NCI-H226 (cell line): ENCODE results near the gene VPS35.

Experiments used
- DNase-seq: peaks from one replicate; pipeline ENCODE4 v3.0.0-alpha.2; 2015

VPS35 gene

DNA sequence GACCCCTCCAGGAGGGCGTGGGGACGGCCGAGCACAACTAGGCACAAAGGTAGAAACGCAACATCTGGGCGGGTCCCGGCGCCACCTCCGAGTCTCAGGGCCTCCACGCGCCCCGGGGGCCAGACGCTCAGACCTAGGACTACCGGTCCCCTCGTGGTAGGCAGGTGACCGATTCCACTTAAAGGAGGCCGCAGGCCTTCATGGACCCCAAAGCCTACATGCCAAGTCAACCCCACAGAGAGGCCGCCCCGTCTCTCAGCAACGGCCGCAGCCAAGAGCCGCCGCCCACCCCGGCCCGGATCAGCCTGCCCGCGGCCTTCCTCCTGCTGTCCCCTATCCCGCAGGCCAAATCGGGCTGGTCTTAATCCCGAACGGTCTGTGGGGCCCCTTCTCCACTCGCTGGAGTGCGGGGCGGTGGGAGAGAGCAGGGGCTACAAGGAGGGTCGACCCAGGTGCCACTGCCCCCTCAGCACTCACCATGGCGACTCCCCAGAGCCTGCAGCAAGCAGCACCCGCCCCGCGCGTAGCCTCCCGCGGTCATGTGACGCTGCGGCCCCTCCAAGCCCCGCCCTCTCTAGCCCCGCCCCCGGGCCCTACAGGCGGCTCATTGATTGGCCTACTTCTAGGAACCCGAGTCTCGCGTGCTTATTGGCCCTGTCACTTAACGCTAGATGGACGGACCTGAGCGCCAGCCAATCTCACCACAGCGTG is at the start of gene VPS35:
Gene VPS35 (minus strand): TSS at position 525 of the 711 bp plus-strand sequence. CDS start 45 bp downstream, at position 480.
- peak; percentile 94 for DNase-seq

DNA sequence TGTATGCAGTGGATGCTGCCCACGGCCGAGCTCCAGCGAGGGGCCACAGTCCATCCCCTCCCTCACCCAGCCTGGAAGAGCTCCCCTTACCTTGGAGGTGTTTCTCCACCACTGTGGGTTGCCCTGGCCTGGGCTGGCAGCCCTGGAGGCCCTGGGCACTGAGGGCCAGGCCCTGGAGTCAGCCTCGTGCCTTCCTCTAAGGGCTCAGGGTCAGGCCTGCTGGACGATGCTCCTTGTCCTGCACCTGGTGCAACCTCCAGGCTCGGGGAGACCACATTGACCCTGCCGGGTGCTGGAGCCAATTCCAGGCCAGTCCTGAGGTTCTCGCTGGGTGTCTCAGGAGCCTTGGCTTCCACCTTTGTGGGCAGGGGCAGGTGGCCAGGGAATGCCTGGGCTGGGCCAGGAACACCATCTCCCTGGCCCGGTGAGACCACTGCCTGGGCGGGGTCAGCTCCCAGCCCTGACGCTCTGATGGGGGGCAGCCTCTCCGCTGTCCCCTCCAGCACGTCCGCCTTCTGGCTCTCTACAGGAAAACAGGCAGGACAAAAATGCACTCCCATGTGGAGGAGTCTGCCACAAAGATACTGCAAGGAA is 48.7 kb upstream of the VPS35 start:
- no peak for DNase-seq

DNA sequence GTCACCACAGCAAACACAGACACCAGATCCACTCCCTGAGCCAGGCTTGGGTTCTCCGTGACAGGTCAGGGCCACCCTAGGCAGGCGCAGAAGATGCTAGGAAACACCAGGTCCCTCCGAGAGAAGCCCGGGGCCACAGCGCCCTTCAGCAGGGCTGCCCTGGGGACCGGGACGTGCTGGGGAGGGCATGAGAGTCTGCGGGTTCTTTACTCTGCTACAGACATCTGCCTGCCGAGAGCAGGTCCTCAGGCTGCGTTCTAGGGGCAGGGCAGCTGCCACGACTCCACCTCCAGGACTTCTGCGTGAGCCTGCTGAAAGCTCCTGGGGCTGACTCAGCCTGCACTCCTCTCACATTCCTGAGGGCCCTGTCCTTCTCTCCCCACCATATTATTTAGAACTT is 47.7 kb upstream of the VPS35 start:
- DNase-seq: peak; percentile 34

DNA sequence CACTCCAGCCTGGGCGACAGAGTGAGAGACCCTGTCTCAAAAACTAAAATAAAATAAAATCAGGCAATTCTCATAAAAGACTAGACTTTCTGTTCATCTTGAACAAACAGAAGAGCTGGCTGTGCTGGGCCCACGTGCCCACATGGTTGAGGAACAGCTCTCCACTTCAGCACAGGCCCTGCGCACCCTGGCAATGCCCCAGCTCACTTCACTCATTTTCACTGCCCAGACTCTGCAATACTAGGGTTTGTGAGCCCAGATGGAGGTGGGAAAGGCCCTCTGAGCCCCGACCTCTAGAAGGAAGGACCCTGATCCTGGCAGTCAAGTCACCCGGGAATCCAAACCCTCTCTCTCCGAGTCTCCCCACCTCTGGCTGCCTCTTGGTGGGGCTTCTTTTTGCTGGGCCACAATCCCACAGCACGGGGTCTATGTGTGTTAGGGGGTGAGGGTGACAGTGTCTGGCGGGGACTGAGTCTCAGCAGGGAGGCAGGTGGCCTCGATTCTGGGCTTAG is 44.4 kb upstream of the VPS35 start:
- DNase-seq: no peak

DNA sequence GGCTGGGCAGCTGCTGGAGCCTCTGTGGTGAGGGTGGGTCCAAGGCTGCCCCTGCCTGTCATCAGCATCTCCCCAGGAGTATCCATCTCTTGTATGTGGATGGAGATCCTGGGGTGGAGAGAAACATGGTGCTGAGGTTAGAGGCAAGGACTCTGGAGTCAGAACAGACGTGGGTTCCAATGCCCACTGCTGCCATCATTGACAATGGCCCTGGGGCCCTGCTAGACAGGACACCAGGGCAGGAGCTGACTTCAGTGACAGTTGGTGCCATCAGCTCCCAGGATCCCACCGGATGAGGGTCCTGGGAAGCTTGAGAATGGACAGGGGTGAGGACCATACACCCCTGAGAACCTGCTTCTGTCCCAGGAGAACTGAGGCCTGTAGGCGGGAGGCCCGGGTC is 43.6 kb upstream of the VPS35 start:
- no peak for DNase-seq

DNA sequence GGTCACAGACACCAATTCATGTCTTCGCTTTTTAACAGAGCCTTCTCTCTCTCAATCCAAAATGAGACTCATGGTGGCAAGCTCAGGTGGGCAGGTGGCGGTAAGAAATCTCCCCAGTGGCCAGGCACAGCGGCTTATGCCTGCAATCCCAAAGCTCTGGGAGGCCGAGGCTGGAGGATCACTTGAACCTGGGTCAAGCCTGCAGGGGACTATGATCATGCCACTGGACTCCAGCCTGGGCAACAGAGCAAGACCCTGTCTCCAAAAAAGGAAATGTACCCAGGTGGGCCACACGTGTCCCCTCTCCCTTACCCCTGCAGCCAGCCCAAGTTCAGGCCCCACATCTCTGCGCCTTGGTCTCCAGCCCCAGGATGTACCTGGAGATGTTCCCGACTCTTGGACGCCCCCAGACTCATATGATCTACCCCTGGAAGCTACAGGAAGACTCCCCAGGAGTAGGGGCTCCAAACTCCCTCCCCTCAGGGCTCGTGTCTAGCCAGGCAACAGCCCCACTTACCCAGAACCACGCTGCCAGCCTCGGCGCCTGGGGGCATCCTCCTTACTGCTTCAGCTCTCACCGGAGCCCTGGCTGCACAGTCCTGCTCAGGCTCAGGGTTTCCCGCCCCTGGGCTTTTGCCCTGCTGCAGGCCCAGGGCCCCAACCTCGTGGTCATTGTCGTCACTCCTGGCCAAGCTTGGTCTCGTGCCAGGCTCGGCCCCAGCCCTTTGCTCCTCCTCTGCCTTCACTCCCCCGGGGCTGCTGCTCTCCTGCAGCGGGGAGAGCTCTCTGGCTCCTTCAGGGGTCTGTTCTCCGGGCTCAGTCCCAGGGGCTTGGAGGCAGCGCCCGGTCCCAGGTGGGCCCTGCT is 42.9 kb upstream of the VPS35 start:
- no peak for DNase-seq

DNA sequence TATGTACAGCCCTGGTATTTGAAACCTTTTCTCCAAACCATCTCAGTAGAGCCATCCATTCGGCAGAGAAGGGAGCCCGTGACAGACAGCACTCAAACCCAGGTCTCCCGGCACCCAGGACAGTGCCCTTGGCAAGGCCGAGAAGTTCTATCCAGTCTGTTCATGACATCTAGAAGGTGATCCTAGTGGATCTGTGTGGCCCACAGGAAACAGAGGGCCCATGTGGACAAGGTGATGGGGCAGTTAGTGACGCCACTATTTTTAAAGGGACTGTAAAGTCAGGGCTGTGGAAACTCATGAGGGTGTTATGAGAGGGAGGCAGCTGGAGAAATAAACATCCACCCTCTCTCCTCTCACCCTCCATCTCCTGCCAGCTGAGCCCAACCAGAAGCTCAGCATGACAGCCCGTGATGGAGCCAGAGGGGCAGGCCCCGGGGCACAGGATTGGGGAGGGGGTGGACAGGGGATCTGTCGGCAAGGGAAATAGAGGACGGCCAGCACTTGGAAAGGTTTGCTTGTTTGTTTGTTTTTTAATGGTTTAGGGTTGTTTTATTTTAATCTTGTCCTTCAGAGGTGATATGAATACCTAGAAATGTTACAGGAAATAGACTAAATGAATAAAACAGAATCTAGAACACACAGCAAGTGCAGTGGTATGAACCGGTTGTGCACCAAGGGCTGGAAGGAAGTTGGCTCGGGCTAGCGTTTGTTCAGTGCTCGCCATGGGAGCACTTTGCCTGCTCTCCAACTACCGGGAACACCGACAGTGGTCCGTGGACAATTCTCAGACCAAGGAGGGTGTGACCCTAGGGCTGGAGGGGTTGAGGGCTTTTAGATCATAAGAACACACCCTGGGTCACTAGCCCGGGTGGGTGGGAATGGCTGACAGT is 42.1 kb upstream of the VPS35 start:
- DNase-seq: no peak

DNA sequence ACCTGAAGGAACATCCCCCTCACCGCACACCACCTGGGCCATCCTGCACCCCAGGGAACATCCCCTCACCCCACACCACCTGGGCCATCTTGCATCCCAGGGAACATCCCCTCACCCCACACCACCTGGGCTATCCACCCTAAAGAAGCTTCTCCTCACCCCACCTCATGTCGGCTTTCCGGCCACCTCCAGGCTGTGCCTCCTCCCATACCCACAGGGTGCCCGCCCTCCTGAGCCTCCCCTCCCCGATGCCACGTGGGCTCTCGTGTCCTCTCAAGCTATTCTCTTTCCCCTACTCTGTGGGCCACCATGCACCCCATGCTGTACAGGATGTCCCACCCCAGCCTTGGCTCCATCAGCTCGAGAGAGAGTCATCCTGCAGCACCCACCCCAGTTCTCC is 41.1 kb upstream of the VPS35 start:
- DNase-seq: no peak

DNA sequence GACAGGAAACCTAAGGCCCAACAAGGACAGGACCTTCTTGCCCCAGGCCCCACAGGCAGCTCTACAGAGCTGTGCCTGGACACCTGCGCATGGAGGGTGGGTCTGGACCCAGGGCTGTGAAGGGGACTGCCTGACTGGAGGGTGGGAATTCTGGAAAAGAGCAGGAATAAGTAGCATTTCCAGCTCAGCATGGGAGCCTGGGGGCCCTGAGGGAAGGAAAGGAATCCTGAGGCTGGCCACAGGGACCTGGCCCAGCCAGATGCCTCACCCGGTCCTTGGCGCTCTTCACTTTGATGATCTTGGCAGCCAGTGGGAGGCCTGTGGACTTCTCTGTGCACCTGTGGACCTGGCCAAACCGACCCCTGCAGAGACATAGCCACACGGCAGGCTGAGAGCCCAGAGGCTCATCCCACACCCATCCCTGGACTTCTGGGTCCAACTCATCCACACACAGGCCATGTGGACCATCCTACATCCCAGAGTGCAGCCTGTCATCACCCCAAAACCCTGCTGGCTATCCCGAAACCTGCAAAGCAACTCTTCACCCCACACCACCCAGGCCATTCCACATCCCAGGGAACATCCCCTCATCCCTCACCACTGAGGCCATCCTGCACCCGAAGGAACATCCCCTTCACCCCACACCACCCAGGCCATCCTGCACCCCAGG is 40.5 kb upstream of the VPS35 start:
- DNase-seq: no peak

DNA sequence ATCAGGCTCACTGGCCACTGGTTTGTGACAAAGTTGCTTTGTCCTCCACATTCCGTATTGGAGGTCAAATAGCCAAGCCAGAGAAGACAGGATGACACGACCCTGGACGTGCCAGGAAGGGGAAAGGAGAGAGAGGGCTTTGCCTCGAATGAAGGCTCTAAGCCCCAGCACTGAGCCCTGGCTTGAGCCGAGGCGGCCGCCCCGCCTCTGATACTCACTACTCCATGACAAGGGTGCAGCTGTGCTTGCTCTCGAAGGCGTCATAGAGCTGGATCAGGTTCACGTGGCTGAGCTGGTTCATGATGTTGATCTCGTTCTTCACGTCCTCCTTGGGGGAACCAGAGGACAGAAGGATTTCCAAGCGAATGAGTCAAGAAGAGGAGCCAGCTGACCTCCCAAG is 39.8 kb upstream of the VPS35 start:
- no peak for DNase-seq

DNA sequence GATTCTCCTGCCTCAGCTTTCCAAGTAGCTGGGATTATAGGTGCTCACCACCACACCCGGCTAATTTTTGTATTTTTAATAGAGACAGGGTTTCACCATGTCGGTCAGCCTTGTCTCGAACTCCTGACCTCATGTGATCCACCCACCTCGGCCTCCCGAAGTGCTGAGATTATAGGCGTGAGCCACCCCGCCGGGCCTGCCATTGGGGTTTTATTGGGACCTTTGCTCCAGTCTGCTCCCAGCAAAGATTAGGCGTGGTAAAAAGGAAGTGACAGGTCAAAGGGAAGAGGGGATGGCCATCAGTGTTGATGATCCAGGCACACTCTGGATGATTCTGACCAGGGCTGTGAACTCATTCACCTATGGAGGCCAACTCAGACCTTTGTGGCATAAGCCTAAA is 38.7 kb upstream of the VPS35 start:
- DNase-seq: no peak

DNA sequence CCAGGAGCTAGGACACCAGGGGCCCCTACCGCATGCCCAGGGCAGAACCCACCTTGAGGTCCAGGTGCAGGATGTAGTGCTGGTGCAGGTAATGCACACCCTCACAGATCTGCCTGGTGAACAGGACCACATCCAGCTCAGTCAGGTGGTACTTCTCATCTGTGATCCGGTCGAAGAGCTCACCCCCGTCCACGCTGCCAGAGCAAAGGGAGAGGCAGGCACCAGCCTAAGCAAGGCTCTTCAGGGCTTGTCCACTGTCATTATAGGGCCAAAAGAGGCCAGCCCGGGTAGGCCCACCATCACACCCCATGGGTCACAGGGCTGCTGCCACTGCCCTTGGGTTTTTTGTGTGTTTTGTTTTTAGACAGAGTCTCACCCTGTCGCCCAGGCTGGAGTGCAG is 38.2 kb upstream of the VPS35 start:
- no peak for DNase-seq

DNA sequence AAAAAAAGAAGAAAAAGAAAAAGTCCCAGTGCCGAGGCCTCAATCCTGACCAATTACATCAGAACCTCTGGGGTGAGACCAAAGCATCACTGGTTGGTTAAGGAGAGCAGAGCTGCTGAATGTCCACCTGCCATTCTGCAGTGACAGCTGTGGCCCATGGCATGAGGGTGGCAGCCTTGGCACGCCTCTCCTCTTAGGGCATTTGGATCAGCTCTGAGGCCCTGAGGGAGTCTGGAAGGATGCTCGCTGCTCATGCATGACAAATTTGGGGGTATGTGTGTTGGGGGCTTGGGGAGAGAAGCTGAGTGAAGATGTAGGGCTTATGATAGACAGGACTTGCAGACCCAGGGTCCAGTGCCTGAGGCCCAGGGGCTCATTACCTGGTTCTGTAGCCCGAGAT is 32.9 kb upstream of the VPS35 start:
- no peak for DNase-seq

DNA sequence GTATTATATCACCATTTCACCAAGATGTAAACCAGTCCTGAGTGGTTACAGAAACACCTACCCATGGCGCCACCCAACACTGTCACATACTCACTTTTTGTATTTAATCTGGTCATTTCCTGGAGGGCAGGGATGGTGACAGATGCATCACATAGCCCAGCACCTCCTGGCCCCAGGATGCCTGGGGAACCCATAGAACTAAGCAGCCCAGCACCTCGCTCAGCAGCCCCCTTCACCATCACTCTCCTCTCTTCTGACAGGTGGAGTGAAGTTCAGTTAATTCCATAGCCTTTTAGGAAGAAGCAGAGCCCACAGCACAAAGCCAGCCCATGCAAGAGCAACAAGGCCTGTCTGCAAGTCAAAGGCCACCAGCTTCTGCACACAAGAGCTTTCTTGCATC is 31.6 kb upstream of the VPS35 start:
- DNase-seq: no peak

DNA sequence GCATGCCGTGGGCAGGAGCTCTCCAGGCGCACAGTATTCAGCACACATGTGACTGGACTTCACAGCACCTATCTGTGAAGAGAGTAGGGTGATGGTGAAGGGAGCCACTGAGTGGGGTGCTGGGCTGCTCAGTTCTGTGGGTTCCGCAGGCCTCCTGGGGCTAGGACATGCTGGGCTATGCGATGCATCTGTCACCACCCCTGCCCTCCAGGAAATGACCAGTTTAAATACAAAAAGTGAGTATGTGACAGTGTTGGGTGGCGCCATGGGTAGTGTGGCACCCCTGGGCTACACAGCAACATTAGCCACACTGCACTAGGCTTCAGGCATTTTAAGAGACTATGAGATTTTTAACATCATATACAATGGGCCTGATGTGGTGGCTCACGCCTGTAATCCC is 30.6 kb upstream of the VPS35 start:
- no peak for DNase-seq

DNA sequence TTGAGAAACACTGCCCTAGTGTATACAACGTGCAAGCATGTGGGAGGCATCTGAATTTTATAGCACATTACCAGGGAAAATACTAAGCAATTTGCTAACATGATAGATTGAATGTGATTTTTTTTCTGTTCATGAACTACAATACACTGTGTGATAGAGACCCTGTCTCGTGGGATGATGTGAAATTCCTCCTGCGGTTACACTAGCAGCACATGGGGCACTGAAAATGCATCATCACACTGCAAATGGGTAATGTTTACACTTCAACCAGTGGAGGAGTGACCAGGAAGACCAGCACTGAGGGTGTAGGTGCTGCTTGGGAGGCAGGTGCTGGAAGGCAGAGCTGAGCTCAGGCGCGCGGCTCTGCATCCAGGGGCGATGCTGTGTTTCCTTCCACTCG is 29.2 kb upstream of the VPS35 start:
- DNase-seq: no peak

DNA sequence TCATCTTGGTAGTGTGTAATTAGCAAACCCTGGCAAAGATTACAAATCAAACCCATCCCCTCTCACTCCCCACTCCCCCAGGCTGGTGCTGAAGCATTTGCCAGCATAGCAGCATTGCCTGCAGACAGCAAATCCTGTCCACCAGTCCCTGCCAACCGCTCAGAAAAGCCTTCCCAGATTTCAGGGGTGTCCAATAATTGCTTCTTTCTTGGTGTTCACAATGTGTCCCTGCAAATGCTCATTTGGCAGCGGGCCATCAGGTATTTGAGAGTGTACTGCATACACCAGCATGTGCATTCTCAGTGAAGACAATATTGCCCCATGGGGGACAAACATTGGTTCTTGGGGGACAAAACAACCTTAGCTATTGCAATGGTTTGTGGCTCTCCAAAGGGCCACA is 28.7 kb upstream of the VPS35 start:
- no peak for DNase-seq

DNA sequence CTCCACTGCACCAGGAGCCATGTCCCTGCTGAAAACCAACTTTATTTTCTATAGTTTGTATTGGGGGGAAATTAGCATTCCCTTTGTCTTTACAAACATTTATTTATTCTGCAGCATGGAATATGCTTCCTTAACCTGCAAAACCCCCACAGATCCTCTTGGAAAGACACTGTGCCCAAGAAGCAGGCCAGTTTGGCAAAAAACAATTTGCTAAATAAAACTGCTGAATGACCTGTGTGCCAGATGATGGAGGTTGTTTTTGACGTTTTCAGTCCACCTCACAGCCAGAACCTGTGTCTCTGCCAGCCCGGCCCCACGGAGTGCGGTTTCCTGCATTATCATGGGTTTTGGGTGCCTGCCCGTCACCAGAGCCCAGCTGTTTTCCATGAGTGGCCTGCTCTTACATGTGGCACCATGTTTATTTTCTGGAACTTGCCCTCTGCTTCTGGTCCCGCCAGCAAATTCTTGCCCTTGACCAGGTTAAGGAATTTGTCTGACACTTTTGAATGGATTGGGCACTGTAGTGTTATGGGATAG is 26.9 kb upstream of the VPS35 start:
- no peak for DNase-seq

DNA sequence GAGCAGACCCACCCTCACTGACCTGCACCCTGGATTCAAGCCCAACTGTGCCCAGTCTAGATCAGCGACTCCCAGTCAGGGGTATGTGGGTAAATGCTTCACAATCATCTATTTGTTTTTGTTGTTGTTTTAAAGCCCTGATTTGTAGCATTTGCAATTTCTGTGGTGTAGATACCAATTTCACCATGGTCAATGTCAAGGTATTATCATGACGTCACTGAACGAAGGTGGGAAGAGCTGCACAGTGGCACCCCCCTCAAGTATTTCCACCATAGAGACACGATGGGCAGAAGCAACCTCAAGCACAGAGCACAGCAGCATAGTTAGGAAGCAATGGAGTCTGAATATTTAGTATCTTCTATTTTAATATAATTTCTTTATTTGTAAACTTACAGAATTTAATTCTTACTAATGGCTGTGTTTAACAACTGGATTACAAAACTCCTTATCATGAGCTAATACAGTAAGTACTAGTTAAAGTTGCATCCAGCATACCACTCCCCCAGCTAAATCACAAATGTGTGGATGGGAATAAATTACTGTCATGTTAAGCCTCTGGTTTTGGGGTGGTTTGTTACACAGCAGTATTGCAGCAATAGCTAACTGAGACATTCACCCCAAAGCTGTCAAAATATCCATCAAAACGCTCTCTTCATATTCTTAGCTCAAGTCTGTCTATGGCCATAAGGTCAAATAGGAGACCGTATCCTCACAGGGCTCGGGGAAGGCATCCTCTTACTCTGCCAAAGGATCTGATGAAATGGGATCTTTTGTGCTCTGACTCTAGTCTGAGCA is 26.0 kb upstream of the VPS35 start:
- DNase-seq: no peak

DNA sequence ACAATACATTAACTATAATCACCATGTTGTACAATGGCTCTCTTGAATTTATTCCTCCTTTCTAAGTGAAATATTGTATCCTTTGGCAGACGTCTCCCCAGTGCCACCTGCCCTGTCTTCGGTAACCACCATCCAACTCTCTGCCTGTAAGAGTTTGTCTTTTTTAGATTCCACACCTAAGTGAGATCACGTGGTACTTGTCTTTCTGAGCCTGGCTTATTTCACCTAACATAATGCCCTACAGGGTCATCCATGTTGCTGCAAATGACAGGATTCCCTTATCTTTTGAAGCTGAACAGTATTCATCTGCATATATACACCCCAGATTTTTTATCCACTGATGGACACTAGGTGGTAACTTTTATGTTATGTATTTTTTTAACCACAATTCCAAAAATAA is 24.7 kb upstream of the VPS35 start:
- DNase-seq: no peak

DNA sequence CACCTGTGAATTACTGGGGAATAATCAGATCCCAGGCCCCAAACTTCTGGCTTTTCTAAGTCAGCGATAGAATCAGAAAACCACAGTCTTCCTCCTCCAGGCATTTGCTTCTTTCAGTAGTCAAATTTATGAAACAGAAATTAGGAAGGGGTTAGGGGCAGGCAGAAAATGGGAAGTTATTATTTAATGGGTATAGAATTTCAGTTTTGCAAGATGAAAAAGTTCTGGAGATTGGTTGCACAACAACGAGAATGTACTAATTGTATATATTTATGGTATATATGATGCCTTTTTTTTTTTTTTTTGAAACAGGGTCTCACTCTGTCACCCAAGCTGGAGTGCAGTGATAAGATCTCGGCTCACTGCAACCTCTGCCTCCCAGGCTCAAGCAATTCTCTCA is 23.9 kb upstream of the VPS35 start:
- DNase-seq: no peak
